Activated T-cell treated with anti-CD3 and anti-CD28 coated beads for 1 hour (primary cell): ENCODE measurements around the gene PRKAG2.
"Not testable (repeated sequence)": the region's sequence is repeated elsewhere in the genome, so short reads cannot be mapped to it uniquely, and the experiment has no call there.

Experiments used
- DNase-seq: peaks from one replicate; pipeline ENCODE4 v3.0.0-alpha.2; 2020; ENCODE audit warnings: low read depth

The PRKAG2 gene

DNA sequence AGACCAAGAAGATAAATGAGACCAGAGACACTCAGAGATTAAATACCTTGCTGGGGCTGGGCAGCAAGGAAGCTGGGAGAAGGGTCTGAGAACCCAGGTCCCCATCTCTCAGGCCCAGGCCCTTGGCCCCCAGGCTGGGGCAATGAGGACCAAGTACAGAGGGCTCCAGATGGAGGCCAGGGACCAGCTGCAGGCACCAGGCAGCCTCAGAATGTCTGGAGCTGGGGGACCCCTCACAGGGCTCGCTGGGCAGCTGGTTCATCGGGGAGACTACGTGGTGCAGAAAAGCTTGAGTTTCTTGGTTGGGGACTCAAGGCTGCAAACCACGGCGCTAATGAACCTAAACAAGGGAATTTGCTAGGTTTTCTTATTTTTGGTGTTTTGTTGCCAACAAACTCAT lies 75.6 kb downstream of the PRKAG2 start:
- DNase-seq, result no peak

GRCh38 chr7:151800861-151801260 lies 76.1 kb downstream of the PRKAG2 start:
- DNase-seq, result no peak

DNA sequence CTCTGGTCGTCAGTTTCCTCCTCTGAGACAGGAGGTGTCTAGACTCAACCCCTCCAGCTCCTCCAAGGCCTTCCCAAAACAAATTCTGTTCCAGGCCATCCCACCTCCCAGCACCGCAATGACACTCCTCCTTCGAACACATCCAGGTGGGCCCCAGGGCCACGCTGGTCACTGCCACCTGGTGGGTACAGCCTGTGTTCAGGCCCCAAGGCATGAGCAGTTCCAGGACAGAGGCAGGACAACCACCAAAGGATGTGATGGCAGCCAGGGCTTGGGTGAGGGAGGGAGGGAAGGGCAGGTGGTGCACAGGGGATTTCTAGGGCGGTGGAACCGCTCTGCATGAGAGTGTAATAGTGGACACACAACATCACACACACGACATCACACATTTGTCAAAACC lies 76.5 kb downstream of the PRKAG2 start:
- no peak for DNase-seq

- no peak for DNase-seq
These were observed 77.4 kb downstream of the PRKAG2 start for GRCh38 chr7:151799506-151799905.

DNA sequence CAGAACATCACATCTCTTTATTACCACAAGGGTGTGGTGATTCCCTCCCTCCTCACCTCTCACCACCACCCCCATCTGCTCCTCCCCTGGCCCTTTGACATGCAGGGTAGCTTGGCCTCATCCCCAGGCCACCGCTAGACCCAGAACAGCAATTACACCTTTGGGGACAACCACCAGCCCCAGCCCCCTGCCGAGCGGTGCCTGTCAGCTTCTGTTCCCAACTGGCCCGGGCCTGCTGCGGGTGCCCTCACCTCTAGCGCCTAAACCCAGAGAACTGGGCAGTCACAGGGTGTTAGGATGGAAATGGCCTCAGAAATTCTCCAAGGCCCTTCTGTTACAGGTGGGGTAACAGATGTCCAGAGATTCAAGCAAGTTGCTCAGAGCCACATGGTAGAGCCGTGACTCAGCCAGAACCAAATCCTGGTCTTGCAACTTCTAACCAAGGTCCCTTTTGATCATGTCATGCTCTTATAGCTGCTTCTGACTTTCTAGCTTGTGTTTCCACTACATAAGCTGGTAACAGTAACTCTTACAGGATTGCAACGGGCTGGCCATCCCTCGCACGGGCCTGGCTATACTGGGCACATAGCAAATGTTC lies 78.0 kb downstream of the PRKAG2 start:
- no peak for DNase-seq

GRCh38 chr7:151797667-151798307 lies 79.1 kb downstream of the PRKAG2 start:
- DNase-seq, result not testable (repeated sequence)

- DNase-seq, result no peak
These were observed 79.9 kb downstream of the PRKAG2 start for GRCh38 chr7:151796871-151797537.

DNA sequence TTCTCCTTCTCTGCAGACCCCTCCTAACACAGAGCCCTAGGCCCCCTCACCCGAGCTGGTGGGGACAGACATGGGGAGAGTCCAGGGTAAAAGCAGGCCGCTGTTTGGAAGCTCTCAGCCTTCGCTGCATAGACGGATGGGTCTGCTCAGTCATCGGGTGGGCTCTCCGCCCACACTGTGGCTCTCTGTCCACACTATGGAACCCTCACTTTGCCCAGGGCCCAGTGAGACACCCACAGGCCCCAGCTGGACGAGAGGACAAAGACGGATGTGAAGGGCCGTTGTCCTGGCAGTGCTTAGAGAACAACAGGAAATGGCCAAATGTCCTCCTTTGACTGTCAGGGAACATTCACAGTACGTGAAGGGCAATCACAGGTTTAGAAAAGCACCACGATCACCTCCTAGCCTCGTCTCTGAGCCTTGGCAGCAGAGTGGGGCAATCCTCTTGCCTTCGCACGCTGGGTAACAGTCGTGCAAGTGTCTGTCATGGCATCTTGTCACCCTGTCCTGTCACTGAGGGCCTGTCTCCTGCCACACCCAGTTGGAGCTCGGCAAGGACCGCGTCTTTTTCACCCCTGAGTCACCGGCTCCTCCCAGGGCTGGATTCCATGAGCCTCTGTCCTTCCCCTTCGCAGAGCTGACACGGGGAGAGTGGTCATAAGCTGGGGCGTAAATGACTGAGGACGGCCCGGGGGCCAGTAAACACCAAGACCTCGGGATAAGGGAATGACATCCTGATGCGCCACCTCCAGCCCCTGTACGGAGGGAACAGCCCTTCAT lies 80.6 kb downstream of the PRKAG2 start:
- no peak for DNase-seq

GRCh38 chr7:151795168-151795811 lies 81.6 kb downstream of the PRKAG2 start:
- peak; percentile 9 for DNase-seq

GRCh38 chr7:151794508-151795167 lies 82.3 kb downstream of the PRKAG2 start:
- no peak for DNase-seq

- DNase-seq, result no peak
These were observed 82.9 kb downstream of the PRKAG2 start for GRCh38 chr7:151793991-151794507.

DNA sequence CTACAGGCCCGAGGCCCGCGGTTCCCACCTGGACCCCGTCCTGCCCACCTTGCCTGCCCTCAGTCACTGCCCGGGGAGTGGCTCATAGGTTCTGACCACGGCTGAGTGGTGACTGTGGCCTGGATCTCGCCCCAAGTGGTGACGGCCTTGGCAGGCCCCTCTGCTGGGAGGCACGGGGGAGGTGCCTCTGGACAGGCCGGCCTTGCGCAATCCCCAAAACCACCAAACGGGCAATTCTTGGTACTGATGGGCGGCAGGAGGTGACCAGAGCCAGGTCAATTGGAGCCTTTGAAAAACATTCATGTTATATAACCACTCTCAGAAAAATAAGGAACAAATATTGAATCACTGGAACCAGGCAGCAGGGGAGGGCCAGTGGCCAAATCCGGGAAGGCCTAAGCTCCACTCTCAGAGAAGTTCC lies 83.4 kb downstream of the PRKAG2 start:
- DNase-seq, result no peak

DNA sequence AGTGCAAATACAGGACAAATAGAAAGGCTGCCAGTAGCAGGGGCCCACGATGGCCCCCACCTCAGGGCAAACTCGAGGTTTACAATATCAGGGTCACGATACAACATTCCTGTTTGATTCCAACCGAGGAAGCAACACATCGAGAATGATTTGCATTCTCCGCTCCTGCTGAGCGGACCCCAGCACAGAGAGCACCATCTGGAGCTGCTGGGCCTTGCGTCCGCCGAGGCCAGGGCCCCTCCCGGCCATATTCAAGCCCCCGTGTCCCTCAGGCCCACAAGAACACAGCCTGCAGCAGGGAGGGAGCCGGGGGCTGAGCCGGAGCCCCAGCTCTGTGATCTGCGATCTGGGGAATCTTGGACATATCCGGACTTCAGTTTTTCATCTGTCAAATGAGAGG lies 84.3 kb downstream of the PRKAG2 start:
- no peak for DNase-seq

- DNase-seq, result no peak
These were observed 84.8 kb downstream of the PRKAG2 start for GRCh38 chr7:151792086-151792485.

- no peak for DNase-seq
These were observed 85.9 kb downstream of the PRKAG2 start for GRCh38 chr7:151790830-151791620.

GRCh38 chr7:151790095-151790829 lies 86.7 kb downstream of the PRKAG2 start:
- no peak for DNase-seq

- DNase-seq, result no peak
These were observed 87.5 kb downstream of the PRKAG2 start for GRCh38 chr7:151789380-151789947.

DNA sequence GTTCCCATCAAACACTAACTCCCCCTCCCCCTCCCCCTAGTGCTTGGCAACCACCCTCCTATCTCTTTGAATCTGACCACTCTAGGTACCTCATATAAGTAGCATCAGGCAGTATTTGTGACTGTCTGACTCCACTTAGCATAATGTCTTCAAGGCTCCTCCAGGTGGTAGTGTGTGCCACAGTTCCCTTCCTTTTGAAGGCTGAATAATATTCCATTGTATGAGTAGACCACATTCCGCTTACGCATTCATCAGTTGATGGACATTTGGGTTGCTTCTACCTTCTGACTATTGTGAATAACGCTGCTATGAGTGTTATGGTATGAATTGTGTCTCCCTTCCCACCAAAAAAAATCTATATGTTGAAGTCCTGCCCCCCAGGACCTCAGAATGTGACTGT lies 89.6 kb downstream of the PRKAG2 start:
- no peak for DNase-seq

DNA sequence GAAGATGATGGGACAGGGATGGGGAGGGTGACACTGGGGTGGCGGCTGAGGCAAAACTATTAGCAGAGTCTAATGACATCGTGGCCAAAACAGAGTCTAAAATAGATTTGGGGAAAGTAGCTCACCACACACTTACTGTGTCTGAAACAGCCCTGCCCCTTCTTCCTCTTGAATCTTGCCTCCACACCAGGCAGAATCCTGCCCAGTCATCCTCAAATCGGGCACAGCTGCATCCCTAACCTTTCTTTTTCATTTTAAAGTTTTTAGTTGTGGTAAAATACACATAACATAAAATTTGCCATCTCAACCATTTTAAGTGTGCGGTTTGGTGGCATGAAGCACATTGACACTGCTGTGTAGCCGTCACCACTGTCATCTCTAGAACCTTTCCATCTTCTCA lies 90.0 kb downstream of the PRKAG2 start:
- DNase-seq, result no peak

- no peak for DNase-seq
These were observed 90.7 kb downstream of the PRKAG2 start for GRCh38 chr7:151786241-151786640.
